Naive thymus-derived CD4-positive, alpha-beta T cell (primary cell): ENCODE measurements around the gene NBPF14. TPM values are rescaled to one million over a fixed set of nuclear protein-coding genes. Genes with fewer than 3 reads are reported as not detected.
"Not testable (repeated sequence)": the region's sequence is repeated elsewhere in the genome, so short reads cannot be mapped to it uniquely, and the experiment has no call there.

Source experiments
- ATAC-seq: fragments of 150-1000 bp; cut with Tn5 transposase; 2 replicates; pipeline ENCODE4 v1.10.0; 2021; ENCODE audit warnings: mild to moderate bottlenecking, moderate library complexity
- CTCF ChIA-PET: fragments of 350-600 bp; sonication (Branson Sonifier 250); formaldehyde crosslinking; loops from one replicate; lab custom pipeline; 2021; ENCODE audit warnings: antibody characterized with exemption; lab: Charles Lee
- POLR2A ChIA-PET: fragments of 350-600 bp; sonication (Branson Sonifier 250); formaldehyde crosslinking; loops from one replicate; lab custom pipeline; 2021; ENCODE audit warnings: antibody characterized with exemption, inconsistent platforms; lab: Charles Lee
- DNase-seq, 9 donors: peaks; one replicate each; pipeline versions ENCODE4 v3.0.0 to v3.0.0-alpha.2; 2020 to 2022; ENCODE audit warnings: mixed read lengths in 1 of 9
- H3K27ac ChIP-seq: one replicate; pipeline ENCODE4 v1.7.0; 2013; ENCODE audit warnings: mild to moderate bottlenecking, low read depth, low read length, moderate library complexity
- H3K27me3 ChIP-seq, 2 donors: one replicate each; pipeline ENCODE4 v1.7.0; 2013; ENCODE audit warnings: low read length in 2 of 2, mild to moderate bottlenecking in 2 of 2, moderate library complexity in 2 of 2; ENCODE audit not compliant: control insufficient read depth in 2 of 2, insufficient read depth in 2 of 2
- H3K36me3 ChIP-seq, 3 experiments: 1 replicate in 2 of 3; 2 replicates in 1 of 3; pipeline ENCODE4 v1.7.0; 2013; ENCODE audit warnings: low read length in 3 of 3, mild to moderate bottlenecking in 3 of 3, moderate library complexity in 1 of 3; ENCODE audit not compliant: insufficient read depth in 3 of 3, control insufficient read depth in 2 of 3
- H3K4me1 ChIP-seq, 2 donors: one replicate each; pipeline ENCODE4 v1.7.0; 2013; ENCODE audit warnings: low read length in 2 of 2, mild to moderate bottlenecking in 2 of 2, moderate library complexity in 1 of 2; ENCODE audit not compliant: control insufficient read depth in 2 of 2, insufficient read depth in 2 of 2
- H3K4me3 ChIP-seq: 2 replicates; pipeline ENCODE4 v1.7.0; 2013; ENCODE audit warnings: mild to moderate bottlenecking, low read length
- H3K9me3 ChIP-seq, 3 experiments: 1 replicate in 2 of 3; 2 replicates in 1 of 3; pipeline ENCODE4 v1.7.0; 2013; ENCODE audit warnings: low read length in 3 of 3; ENCODE audit not compliant: control insufficient read depth in 2 of 3
- H3K27ac Mint-ChIP-seq, 9 donors: one replicate each; pipeline ENCODE4 v1.8.0; 2020 to 2022; ENCODE audit warnings: mixed read lengths in 9 of 9, mild to moderate bottlenecking in 8 of 9, moderate library complexity in 5 of 9, inconsistent platforms in 2 of 9
- H3K27me3 Mint-ChIP-seq, 5 donors: one replicate each; pipeline ENCODE4 v1.8.0; 2021 to 2022; ENCODE audit warnings: mixed read lengths in 5 of 5, mild to moderate bottlenecking in 1 of 5
- H3K36me3 Mint-ChIP-seq, 5 donors: one replicate each; pipeline ENCODE4 v1.8.0; 2020 to 2022; ENCODE audit warnings: mixed read lengths in 5 of 5, mild to moderate bottlenecking in 3 of 5, inconsistent platforms in 1 of 5
- H3K4me1 Mint-ChIP-seq, 7 donors: one replicate each; pipeline ENCODE4 v1.8.0; 2020 to 2022; ENCODE audit warnings: mixed read lengths in 7 of 7, mild to moderate bottlenecking in 3 of 7, inconsistent platforms in 1 of 7
- H3K4me3 Mint-ChIP-seq, 10 donors: one replicate each; pipeline ENCODE4 v1.8.0; 2020 to 2022; ENCODE audit warnings: mild to moderate bottlenecking in 10 of 10, mixed read lengths in 10 of 10, moderate library complexity in 6 of 10, inconsistent platforms in 2 of 10
- H3K9me3 Mint-ChIP-seq, 11 donors: one replicate each; pipeline ENCODE4 v1.8.0; 2020 to 2022; ENCODE audit warnings: mixed read lengths in 11 of 11, mild to moderate bottlenecking in 4 of 11, inconsistent platforms in 1 of 11, moderate library complexity in 1 of 11
- intact Hi-C, 2 donors: fragments of 100-400 bp; cut with micrococcal nuclease; formaldehyde crosslinking; loops; one replicate each; pipeline ENCODE4 v1.15.1; 2023
- polyA plus RNA-seq, 2 donors: library from polyadenylated mRNA; unstranded; fragments of 300-500 nt; fragmentation: Illumina TruSeq; gene quantifications; one replicate each; pipeline ENCODE4 v1.2.3, GENCODE V29; 2021
- total RNA-seq, 6 experiments: library from RNA in 5 of 6; stranded (reverse) in 5 of 6; gene quantifications; 1 replicate in 5 of 6; 2 replicates in 1 of 6; pipeline ENCODE4 v1.2.3 and lab custom pipeline; 2021 to 2026

The NBPF14 gene
- total RNA-seq: 10 to 100 TPM; 27.0 to 72.9 (median 31.7) TPM
- 10 to 100 TPM in 1 of 2 donors, 1 to 10 TPM in 1; 9.7 to 14.6 TPM for polyA plus RNA-seq
- 16.6 reads per million, percentile 46 among the genes with 10 or more reads in this experiment for total RNA-seq (lab: John Stamatoyannopoulos, UW)

GRCh38 chr1:148595911-148596310, at the start of gene NBPF14:
Gene NBPF14, minus strand, starts transcription at chr1:148596011. Its CDS starts 294 bp downstream, at chr1:148595717.
- intact Hi-C loops, H3K4me3 Mint-ChIP-seq, POLR2A ChIA-PET: not testable (repeated sequence)

GRCh38 chr1:148625451-148625850, 29.6 kb upstream of the NBPF14 start:
- H3K27ac ChIP-seq, H3K4me1 ChIP-seq, H3K27me3 ChIP-seq, POLR2A ChIA-PET, H3K9me3 Mint-ChIP-seq, H3K4me3 ChIP-seq, H3K36me3 Mint-ChIP-seq, intact Hi-C loops, CTCF ChIA-PET, H3K27ac Mint-ChIP-seq, H3K4me1 Mint-ChIP-seq, H3K36me3 ChIP-seq, ATAC-seq, DNase-seq, H3K27me3 Mint-ChIP-seq, H3K4me3 Mint-ChIP-seq, H3K9me3 ChIP-seq: not testable (repeated sequence)

More at GRCh38 chr1:148595911-148596310, at the start of gene NBPF14:
- ATAC-seq, H3K36me3 Mint-ChIP-seq, H3K4me1 ChIP-seq, H3K4me1 Mint-ChIP-seq, H3K27ac ChIP-seq, CTCF ChIA-PET, H3K4me3 ChIP-seq, H3K9me3 Mint-ChIP-seq, H3K9me3 ChIP-seq, DNase-seq, H3K36me3 ChIP-seq, H3K27ac Mint-ChIP-seq, H3K27me3 ChIP-seq, H3K27me3 Mint-ChIP-seq: not testable (repeated sequence)

GRCh38 chr1:148618216-148618615, 22.4 kb upstream of the NBPF14 start:
- H3K36me3 Mint-ChIP-seq, H3K4me3 Mint-ChIP-seq, CTCF ChIA-PET, H3K27me3 ChIP-seq, DNase-seq, intact Hi-C loops, POLR2A ChIA-PET, H3K4me1 Mint-ChIP-seq, H3K27ac Mint-ChIP-seq, H3K36me3 ChIP-seq, H3K9me3 Mint-ChIP-seq, ATAC-seq, H3K27ac ChIP-seq, H3K27me3 Mint-ChIP-seq, H3K9me3 ChIP-seq, H3K4me3 ChIP-seq, H3K4me1 ChIP-seq: not testable (repeated sequence)

GRCh38 chr1:148605266-148605665, 9.5 kb upstream of the NBPF14 start:
- intact Hi-C loops, H3K4me3 ChIP-seq, POLR2A ChIA-PET, H3K4me1 Mint-ChIP-seq, H3K27ac ChIP-seq, H3K36me3 ChIP-seq, ATAC-seq, H3K36me3 Mint-ChIP-seq, H3K4me1 ChIP-seq, H3K9me3 ChIP-seq, DNase-seq, H3K27me3 Mint-ChIP-seq, H3K9me3 Mint-ChIP-seq, CTCF ChIA-PET, H3K27me3 ChIP-seq: not testable (repeated sequence)
- peak overlapping the region in 2 of 10 donors; percentile 17 to 18 for H3K4me3 Mint-ChIP-seq
- peak overlapping the region in 4 of 9 donors; percentile 23 to 57 (median 32) for H3K27ac Mint-ChIP-seq

- not testable (repeated sequence) for H3K4me1 Mint-ChIP-seq, H3K27me3 Mint-ChIP-seq
Observed at GRCh38 chr1:148595360-148595759, 451 bp downstream of the NBPF14 start.

GRCh38 chr1:148591098-148591497, 4.7 kb downstream of the NBPF14 start:
- POLR2A ChIA-PET, intact Hi-C loops, DNase-seq, H3K4me1 Mint-ChIP-seq, H3K27me3 Mint-ChIP-seq, H3K27ac ChIP-seq, H3K9me3 ChIP-seq, CTCF ChIA-PET, H3K9me3 Mint-ChIP-seq, H3K4me3 ChIP-seq, H3K36me3 ChIP-seq, ATAC-seq, H3K27me3 ChIP-seq, H3K27ac Mint-ChIP-seq, H3K36me3 Mint-ChIP-seq, H3K4me3 Mint-ChIP-seq, H3K4me1 ChIP-seq: not testable (repeated sequence)

More at GRCh38 chr1:148595360-148595759, 451 bp downstream of the NBPF14 start:
- CTCF ChIA-PET, H3K4me1 ChIP-seq, H3K27me3 ChIP-seq, H3K36me3 ChIP-seq, intact Hi-C loops, H3K36me3 Mint-ChIP-seq, ATAC-seq, H3K9me3 Mint-ChIP-seq, POLR2A ChIA-PET, H3K4me3 ChIP-seq, H3K27ac ChIP-seq, H3K27ac Mint-ChIP-seq, H3K9me3 ChIP-seq, H3K4me3 Mint-ChIP-seq: not testable (repeated sequence)
- DNase-seq: peak in 3 of 9 donors; percentile 7 to 11 (median 9)

- H3K4me3 ChIP-seq, CTCF ChIA-PET, ATAC-seq, POLR2A ChIA-PET, H3K4me1 ChIP-seq, DNase-seq, H3K36me3 Mint-ChIP-seq, H3K27me3 Mint-ChIP-seq, H3K27me3 ChIP-seq, H3K36me3 ChIP-seq, H3K27ac ChIP-seq, H3K9me3 Mint-ChIP-seq, intact Hi-C loops, H3K4me3 Mint-ChIP-seq, H3K4me1 Mint-ChIP-seq, H3K9me3 ChIP-seq, H3K27ac Mint-ChIP-seq: not testable (repeated sequence)
Observed at GRCh38 chr1:148532158-148532557, 63.7 kb downstream of the NBPF14 start.
